GM12874 (cell line): ENCODE data around the gene ARHGEF28.

Experiments
- CTCF ChIP-seq: IDR thresholded peaks from 2 replicates; pipeline ENCODE4 v1.5.1; 2011; ENCODE audit warnings: low read depth, mild to moderate bottlenecking, control low read depth, low read length, moderate library complexity; ENCODE audit not compliant: insufficient read depth

Gene ARHGEF28

GRCh38 chr5:73623901-73624404, 2.0 kb upstream of the ARHGEF28 start:
- no peak for TF ChIP-seq CTCF

GRCh38 chr5:73624888-73625287, 1.1 kb upstream of the ARHGEF28 start:
- TF ChIP-seq CTCF, result no peak

- no peak for TF ChIP-seq CTCF
Measured at GRCh38 chr5:73625372-73625943, 538 bp upstream of the ARHGEF28 start.

- TF ChIP-seq CTCF, result no peak
Measured at GRCh38 chr5:73626814-73627313, 868 bp downstream of the ARHGEF28 start.

GRCh38 chr5:73629456-73629855, 3.5 kb downstream of the ARHGEF28 start:
- TF ChIP-seq CTCF, result no peak

GRCh38 chr5:73630765-73631164, 4.8 kb downstream of the ARHGEF28 start:
- TF ChIP-seq CTCF, result no peak

GRCh38 chr5:73631500-73631899, 5.5 kb downstream of the ARHGEF28 start:
- TF ChIP-seq CTCF, result no peak
